Stimulated activated naive CD8-positive, alpha-beta T cell treated with anti-CD3 and anti-CD28 coated beads, Interleukin-15, Interleukin-2, amounts not matched to agents 100 ng/mL and 50 ng/mL, for 24 hours (primary cell): ENCODE data around the gene DMRT3.

Source experiments
- H3K27ac Mint-ChIP-seq: one replicate; pipeline ENCODE4 v1.8.0; 2021; ENCODE audit warnings: mild to moderate bottlenecking, mixed read lengths
- H3K27me3 Mint-ChIP-seq: one replicate; pipeline ENCODE4 v1.8.0; 2021; ENCODE audit warnings: mixed read lengths
- H3K36me3 Mint-ChIP-seq: one replicate; pipeline ENCODE4 v1.8.0; 2021; ENCODE audit warnings: low read depth, mixed read lengths
- H3K4me1 Mint-ChIP-seq: one replicate; pipeline ENCODE4 v1.8.0; 2021; ENCODE audit warnings: low read depth, mixed read lengths
- H3K4me3 Mint-ChIP-seq: one replicate; pipeline ENCODE4 v1.8.0; 2021; ENCODE audit warnings: mild to moderate bottlenecking, mixed read lengths
- H3K9me3 Mint-ChIP-seq: one replicate; pipeline ENCODE4 v1.8.0; 2021; ENCODE audit warnings: mixed read lengths

DMRT3 gene

GRCh38 chr9:1007312-1007711 is 30.9 kb downstream of the DMRT3 start:
- Mint-ChIP-seq H3K36me3 (no peaks in the 10 kb centered on the region), H3K27me3 (peaks cover 46% of the 10 kb centered on the region), H3K27ac (no peak overlapping the region), H3K4me3 (no peak overlapping the region), H3K9me3 (no peaks in the 10 kb centered on the region), H3K4me1 (peaks cover 6% of the 10 kb centered on the region)

DNA sequence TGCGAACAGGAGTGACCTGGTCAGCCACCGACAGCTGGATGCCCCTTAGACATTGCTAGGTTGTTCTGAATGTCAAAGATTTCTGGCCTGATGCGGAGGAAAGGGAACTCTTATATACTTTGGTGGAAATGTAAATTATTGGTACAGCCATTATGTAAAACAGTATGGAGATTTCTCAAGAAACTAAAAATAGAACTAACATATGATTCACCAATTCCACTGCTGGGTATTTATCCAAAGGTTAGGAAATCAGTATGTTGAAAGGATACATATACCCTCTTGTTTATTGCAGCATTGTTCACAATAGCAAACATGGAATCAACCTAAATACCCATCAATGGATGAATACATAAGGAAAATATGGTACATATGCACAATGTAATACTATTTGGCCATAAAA is 31.8 kb downstream of the DMRT3 start:
- Mint-ChIP-seq H3K27ac (no peak overlapping the region), H3K9me3 (no peaks in the 10 kb centered on the region), H3K36me3 (no peaks in the 10 kb centered on the region)

GRCh38 chr9:1009101-1009707 is 32.7 kb downstream of the DMRT3 start:
- H3K9me3 Mint-ChIP-seq = no peaks in the 10 kb centered on the region
- no peak overlapping the region for H3K27ac Mint-ChIP-seq
- no peaks in the 10 kb centered on the region for H3K36me3 Mint-ChIP-seq
- H3K4me3 Mint-ChIP-seq = no peak overlapping the region
- H3K27me3 Mint-ChIP-seq = peaks cover 43% of the 10 kb centered on the region
- peaks cover 6% of the 10 kb centered on the region for H3K4me1 Mint-ChIP-seq

More for the DNA sequence above, 31.8 kb downstream of the DMRT3 start:
- no peak overlapping the region for H3K4me3 Mint-ChIP-seq
- peaks cover 46% of the 10 kb centered on the region for H3K27me3 Mint-ChIP-seq
- peaks cover 6% of the 10 kb centered on the region for H3K4me1 Mint-ChIP-seq

- no peaks in the 10 kb centered on the region for H3K4me1 Mint-ChIP-seq
- H3K27me3 Mint-ChIP-seq = peaks cover 27% of the 10 kb centered on the region
- H3K27ac Mint-ChIP-seq = no peak overlapping the region
- no peaks in the 10 kb centered on the region for H3K9me3 Mint-ChIP-seq
- no peaks in the 10 kb centered on the region for H3K36me3 Mint-ChIP-seq
- H3K4me3 Mint-ChIP-seq = no peak overlapping the region
These were observed 36.6 kb downstream of the DMRT3 start for GRCh38 chr9:1013021-1013420.

GRCh38 chr9:1014225-1014624 is 37.8 kb downstream of the DMRT3 start:
- H3K4me1 Mint-ChIP-seq = no peaks in the 10 kb centered on the region
- H3K27me3 Mint-ChIP-seq = peaks cover 27% of the 10 kb centered on the region
- H3K36me3 Mint-ChIP-seq = no peaks in the 10 kb centered on the region
- no peak overlapping the region for H3K4me3 Mint-ChIP-seq
- no peak overlapping the region for H3K27ac Mint-ChIP-seq
- H3K9me3 Mint-ChIP-seq = no peaks in the 10 kb centered on the region

- H3K36me3 Mint-ChIP-seq = no peaks in the 10 kb centered on the region
- no peaks in the 10 kb centered on the region for H3K4me1 Mint-ChIP-seq
- H3K4me3 Mint-ChIP-seq = no peak overlapping the region
- no peak overlapping the region for H3K27ac Mint-ChIP-seq
- H3K27me3 Mint-ChIP-seq = peaks cover 25% of the 10 kb centered on the region
- no peaks in the 10 kb centered on the region for H3K9me3 Mint-ChIP-seq
These were observed 38.2 kb downstream of the DMRT3 start for GRCh38 chr9:1014640-1015039.

DNA sequence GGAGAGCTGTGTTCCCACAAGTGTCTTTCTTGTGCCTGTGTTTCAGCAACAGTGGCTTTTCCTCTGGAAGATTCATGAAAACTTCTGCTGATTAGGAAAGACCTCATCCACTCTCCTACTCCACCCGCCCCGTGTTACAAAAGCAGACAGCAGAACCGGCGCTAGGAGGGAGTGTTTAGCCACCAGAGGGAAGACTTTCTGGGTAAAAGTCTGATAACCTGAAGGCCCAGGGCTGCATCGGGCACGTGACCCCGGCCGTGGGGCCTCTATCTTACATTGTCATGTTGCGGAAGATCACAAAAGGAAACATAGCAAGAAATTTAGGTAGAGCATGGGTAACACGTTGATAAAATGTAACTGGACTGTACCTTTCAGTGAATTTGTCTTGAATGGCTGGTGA is 41.7 kb downstream of the DMRT3 start:
- H3K27me3 Mint-ChIP-seq = peaks cover 30% of the 10 kb centered on the region
- no peaks in the 10 kb centered on the region for H3K36me3 Mint-ChIP-seq
- H3K4me3 Mint-ChIP-seq = no peak overlapping the region
- H3K9me3 Mint-ChIP-seq = peaks cover 3% of the 10 kb centered on the region
- H3K4me1 Mint-ChIP-seq = no peaks in the 10 kb centered on the region
- H3K27ac Mint-ChIP-seq = no peak overlapping the region

DNA sequence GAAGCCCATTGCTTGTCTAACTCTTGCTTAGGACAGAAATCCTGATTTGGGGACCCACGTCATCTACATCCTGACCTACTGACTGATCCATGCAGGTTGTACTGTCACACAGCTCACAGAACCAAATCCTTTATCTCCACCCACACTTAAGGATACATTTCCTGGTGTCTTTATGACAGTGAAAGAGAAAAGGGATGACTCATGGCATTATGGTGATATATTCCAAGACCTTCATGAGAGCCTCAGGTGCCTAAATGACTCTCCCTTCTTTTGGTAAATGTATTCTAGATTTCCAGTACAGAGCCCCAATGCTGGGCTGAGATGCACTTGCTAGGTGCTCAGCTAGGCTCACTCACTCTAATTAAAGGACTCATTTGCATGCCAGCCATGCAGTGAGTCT is 47.7 kb downstream of the DMRT3 start:
- Mint-ChIP-seq H3K4me3 (no peak overlapping the region), H3K4me1 (no peaks in the 10 kb centered on the region), H3K27ac (no peak overlapping the region), H3K36me3 (no peaks in the 10 kb centered on the region), H3K9me3 (peaks cover 5% of the 10 kb centered on the region), H3K27me3 (peaks cover 42% of the 10 kb centered on the region)

GRCh38 chr9:1025131-1025530 is 48.7 kb downstream of the DMRT3 start:
- Mint-ChIP-seq H3K27me3 (peaks cover 35% of the 10 kb centered on the region), H3K27ac (no peak overlapping the region), H3K4me1 (no peaks in the 10 kb centered on the region), H3K9me3 (peaks cover 5% of the 10 kb centered on the region), H3K4me3 (no peak overlapping the region), H3K36me3 (no peaks in the 10 kb centered on the region)

- H3K27ac Mint-ChIP-seq = no peak overlapping the region
- H3K9me3 Mint-ChIP-seq = peaks cover 5% of the 10 kb centered on the region
- H3K36me3 Mint-ChIP-seq = no peaks in the 10 kb centered on the region
- no peak overlapping the region for H3K4me3 Mint-ChIP-seq
- H3K4me1 Mint-ChIP-seq = no peaks in the 10 kb centered on the region
- peaks cover 39% of the 10 kb centered on the region for H3K27me3 Mint-ChIP-seq
These were observed 49.8 kb downstream of the DMRT3 start for GRCh38 chr9:1026219-1026618.

GRCh38 chr9:1028501-1029190 is 52.2 kb downstream of the DMRT3 start:
- Mint-ChIP-seq H3K9me3 (no peaks in the 10 kb centered on the region), H3K4me1 (no peaks in the 10 kb centered on the region), H3K36me3 (no peaks in the 10 kb centered on the region), H3K4me3 (no peak overlapping the region), H3K27me3 (peaks cover 47% of the 10 kb centered on the region), H3K27ac (no peak overlapping the region)

DNA sequence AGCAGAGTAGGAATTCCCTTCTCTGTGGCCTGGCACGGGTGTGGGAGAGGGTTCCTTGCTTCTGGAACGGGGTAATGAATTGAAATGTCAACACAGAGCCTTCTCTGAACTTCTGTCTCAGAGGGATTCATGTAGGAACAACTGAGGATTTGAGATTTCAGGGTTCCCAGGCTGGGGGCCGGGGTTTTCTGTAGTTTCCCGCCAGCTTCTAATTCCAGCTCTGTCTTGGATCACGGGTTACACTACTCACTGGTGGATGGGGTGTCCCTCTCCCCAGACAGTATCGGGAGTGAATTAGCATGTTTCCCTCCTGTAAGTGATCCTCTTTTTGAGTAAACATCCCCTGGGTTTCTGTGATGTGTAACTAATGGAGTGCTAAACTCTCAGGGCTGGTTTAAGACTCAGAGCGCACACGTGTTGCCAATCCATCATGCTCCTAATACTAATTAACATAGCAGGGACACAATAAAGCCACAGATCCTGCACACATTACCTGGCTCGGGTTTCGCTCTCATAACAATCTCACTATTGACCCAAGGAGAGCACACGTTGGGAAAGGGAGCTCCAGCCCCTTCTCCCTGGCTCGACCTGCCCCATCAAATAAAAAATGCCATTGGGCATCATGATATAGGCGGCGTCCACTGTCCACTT is 55.6 kb downstream of the DMRT3 start:
- H3K27ac Mint-ChIP-seq = no peak overlapping the region
- no peaks in the 10 kb centered on the region for H3K9me3 Mint-ChIP-seq
- no peaks in the 10 kb centered on the region for H3K36me3 Mint-ChIP-seq
- no peaks in the 10 kb centered on the region for H3K4me1 Mint-ChIP-seq
- H3K27me3 Mint-ChIP-seq = peaks cover 48% of the 10 kb centered on the region
- H3K4me3 Mint-ChIP-seq = no peak overlapping the region

- H3K27ac Mint-ChIP-seq = no peak overlapping the region
- H3K36me3 Mint-ChIP-seq = no peaks in the 10 kb centered on the region
- H3K4me1 Mint-ChIP-seq = no peaks in the 10 kb centered on the region
- H3K27me3 Mint-ChIP-seq = peaks cover 52% of the 10 kb centered on the region
- no peak overlapping the region for H3K4me3 Mint-ChIP-seq
- H3K9me3 Mint-ChIP-seq = no peaks in the 10 kb centered on the region
These were observed 57.8 kb downstream of the DMRT3 start for GRCh38 chr9:1034271-1034670.

- Mint-ChIP-seq H3K9me3 (no peaks in the 10 kb centered on the region), H3K27ac (no peak overlapping the region), H3K27me3 (peaks cover 65% of the 10 kb centered on the region), H3K4me1 (peaks cover 8% of the 10 kb centered on the region), H3K36me3 (peaks cover 7% of the 10 kb centered on the region), H3K4me3 (no peak overlapping the region)
These were observed 63.1 kb downstream of the DMRT3 start for GRCh38 chr9:1039589-1039988.
